Glutamatergic neuron (in vitro differentiated cells): Measurements from ENCODE around the gene STAG2. TPM values are rescaled to one million over a fixed set of nuclear protein-coding genes. Genes with fewer than 3 reads are reported as not detected.
A peak's percentile ranks its signal among the peaks of the same experiment; 100 is the strongest.

Experiments
- DNase-seq: peaks from one replicate; pipeline ENCODE4 v3.0.0; 2022
- H3K27ac Mint-ChIP-seq: one replicate; pipeline ENCODE4 v1.8.0; 2020; ENCODE audit warnings: mild to moderate bottlenecking, mixed read lengths, inconsistent platforms; ENCODE audit not compliant: unreplicated experiment
- H3K27me3 Mint-ChIP-seq: one replicate; pipeline ENCODE4 v1.8.0; 2020; ENCODE audit warnings: mild to moderate bottlenecking, moderate library complexity, mixed read lengths, inconsistent platforms; ENCODE audit not compliant: unreplicated experiment
- H3K36me3 Mint-ChIP-seq: one replicate; pipeline ENCODE4 v1.8.0; 2020; ENCODE audit warnings: mild to moderate bottlenecking, mixed read lengths, inconsistent platforms; ENCODE audit not compliant: unreplicated experiment
- H3K4me1 Mint-ChIP-seq: one replicate; pipeline ENCODE4 v1.8.0; 2020; ENCODE audit warnings: mild to moderate bottlenecking, low read depth, mixed read lengths, inconsistent platforms; ENCODE audit not compliant: unreplicated experiment
- H3K4me3 Mint-ChIP-seq: one replicate; pipeline ENCODE4 v1.8.0; 2020; ENCODE audit warnings: mild to moderate bottlenecking, mixed read lengths, inconsistent platforms; ENCODE audit not compliant: unreplicated experiment
- H3K9me3 Mint-ChIP-seq: one replicate; pipeline ENCODE4 v1.8.0; 2020; ENCODE audit warnings: mild to moderate bottlenecking, moderate library complexity, mixed read lengths, inconsistent platforms; ENCODE audit not compliant: unreplicated experiment
- CTCF ChIP-seq: fragments of 200-600 bp; sonication (generic); IDR thresholded peaks from one replicate; pipeline ENCODE4 v1.5.0; 2021; ENCODE audit not compliant: partially characterized antibody, unreplicated experiment
- total RNA-seq: library from RNA; stranded (reverse); fragmentation: NEBNext Ultra II Directional; extraction: Animal tissue kit (Norgen Biotek cat#: 25700); gene quantifications from one replicate; pipeline ENCODE4 v1.2.1, GENCODE V29; 2021; ENCODE audit not compliant: unreplicated experiment

Gene STAG2
- total RNA-seq, 1 donor from 2014 or later = 49.0 TPM

- TF ChIP-seq CTCF = no peak
- no peaks in the 10 kb centered on the region for H3K27me3 Mint-ChIP-seq
- no peaks in the 10 kb centered on the region for H3K9me3 Mint-ChIP-seq
- DNase-seq = no peak
- H3K27ac Mint-ChIP-seq = no peak overlapping the region
- H3K4me3 Mint-ChIP-seq = no peak overlapping the region
- H3K36me3 Mint-ChIP-seq = no peaks in the 10 kb centered on the region
- H3K4me1 Mint-ChIP-seq = no peaks in the 10 kb centered on the region
These were observed 124.9 kb downstream of the STAG2 start for GRCh38 chrX:124086411-124086810.

DNA sequence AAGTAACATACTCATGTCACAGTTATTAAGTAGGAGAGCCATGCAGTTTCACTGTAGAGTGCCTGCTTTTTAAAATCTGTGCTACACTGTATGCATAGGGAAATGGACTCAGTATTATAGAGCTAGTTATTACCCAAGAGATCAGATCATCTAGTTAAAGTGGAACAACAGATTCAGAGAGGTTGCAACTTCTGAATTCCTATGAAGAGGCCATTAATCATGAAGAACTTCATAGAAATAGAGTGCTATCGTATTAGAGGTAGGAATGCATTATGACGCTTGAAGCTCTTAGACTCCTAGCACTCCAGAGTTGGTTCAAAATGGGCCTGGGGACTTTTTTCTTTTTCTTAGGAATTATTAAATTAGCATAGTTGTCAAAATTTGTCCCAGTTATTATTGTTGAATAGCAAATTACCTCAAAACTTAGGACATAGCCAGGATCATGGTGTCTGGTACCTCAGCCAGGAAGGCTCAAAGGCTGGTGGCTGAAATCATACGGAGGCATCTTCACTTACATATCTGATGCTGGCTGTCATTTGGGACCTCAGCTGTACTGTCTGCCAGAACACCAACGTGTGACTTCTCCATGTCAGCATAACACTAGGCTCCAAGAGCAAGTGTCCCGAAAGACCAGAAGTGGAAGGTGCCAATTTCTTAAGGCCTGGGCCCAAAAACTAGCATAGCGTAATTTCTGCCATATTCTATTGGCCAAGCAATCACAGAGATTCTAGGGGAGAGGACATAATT is 125.7 kb downstream of the STAG2 start:
- Mint-ChIP-seq H3K4me1 (no peaks in the 10 kb centered on the region), H3K36me3 (no peaks in the 10 kb centered on the region), H3K9me3 (no peaks in the 10 kb centered on the region), H3K27ac (no peak overlapping the region), H3K4me3 (no peak overlapping the region), H3K27me3 (no peaks in the 10 kb centered on the region)
- TF ChIP-seq CTCF = no peak
- no peak for DNase-seq

GRCh38 chrX:124093222-124093621 is 131.7 kb downstream of the STAG2 start:
- no peak overlapping the region for H3K27ac Mint-ChIP-seq
- no peak for DNase-seq
- H3K4me1 Mint-ChIP-seq = no peaks in the 10 kb centered on the region
- no peak overlapping the region for H3K4me3 Mint-ChIP-seq
- H3K27me3 Mint-ChIP-seq = no peaks in the 10 kb centered on the region
- no peaks in the 10 kb centered on the region for H3K9me3 Mint-ChIP-seq
- no peak for TF ChIP-seq CTCF
- no peaks in the 10 kb centered on the region for H3K36me3 Mint-ChIP-seq

DNA sequence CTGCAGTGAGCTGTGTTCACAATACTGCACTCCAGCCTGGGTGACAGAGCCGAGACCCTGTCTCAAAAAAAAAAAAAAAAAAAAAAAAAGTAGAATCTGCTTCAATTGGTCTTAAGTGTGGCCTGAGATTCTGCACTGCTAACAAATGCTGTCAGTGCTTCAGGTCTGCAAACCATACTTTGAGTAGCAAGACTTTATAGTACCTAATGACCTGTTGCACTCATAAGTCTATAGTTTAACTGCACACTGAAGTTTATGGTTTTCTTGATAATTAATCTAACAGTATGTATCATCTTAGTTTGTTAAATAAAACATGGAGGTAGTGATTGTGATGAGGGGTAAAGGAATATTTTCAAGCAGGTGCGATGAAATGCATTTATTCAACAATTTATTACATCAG is 135.6 kb downstream of the STAG2 start:
- H3K9me3 Mint-ChIP-seq = no peaks in the 10 kb centered on the region
- H3K36me3 Mint-ChIP-seq = no peaks in the 10 kb centered on the region
- no peak overlapping the region for H3K27ac Mint-ChIP-seq
- H3K4me1 Mint-ChIP-seq = no peaks in the 10 kb centered on the region
- DNase-seq = no peak
- no peaks in the 10 kb centered on the region for H3K27me3 Mint-ChIP-seq
- H3K4me3 Mint-ChIP-seq = no peak overlapping the region
- TF ChIP-seq CTCF = no peak

DNA sequence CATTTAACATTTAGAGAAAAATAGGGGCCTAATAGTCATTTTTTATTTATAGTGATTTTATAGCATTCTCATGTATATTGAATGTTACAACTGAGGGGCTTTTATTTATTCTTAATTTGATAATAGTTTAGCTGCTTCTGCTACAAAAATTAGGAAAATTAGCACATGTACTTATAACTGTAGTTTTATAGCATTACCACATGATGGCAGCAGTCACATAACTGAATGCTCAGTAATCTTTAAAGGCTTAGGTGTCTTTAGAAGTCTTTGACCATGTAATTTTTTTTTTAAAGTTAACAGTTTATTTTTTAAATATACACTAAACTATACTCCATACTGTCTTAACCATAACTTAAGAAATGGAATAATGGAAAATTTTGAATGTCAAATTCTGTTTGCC is 136.6 kb downstream of the STAG2 start:
- Mint-ChIP-seq H3K4me3 (no peak overlapping the region), H3K27me3 (no peaks in the 10 kb centered on the region), H3K36me3 (no peaks in the 10 kb centered on the region), H3K27ac (no peak overlapping the region), H3K9me3 (no peaks in the 10 kb centered on the region), H3K4me1 (no peaks in the 10 kb centered on the region)
- TF ChIP-seq CTCF = peak; percentile 41
- DNase-seq = no peak
